Measurements from ENCODE around the gene C19orf12. TPM values are rescaled to one million over a fixed set of nuclear protein-coding genes. Genes with fewer than 3 reads are reported as not detected.

C19orf12 gene
- total RNA-seq, 1 donor from 2014 or later: 48.6 TPM

DNA sequence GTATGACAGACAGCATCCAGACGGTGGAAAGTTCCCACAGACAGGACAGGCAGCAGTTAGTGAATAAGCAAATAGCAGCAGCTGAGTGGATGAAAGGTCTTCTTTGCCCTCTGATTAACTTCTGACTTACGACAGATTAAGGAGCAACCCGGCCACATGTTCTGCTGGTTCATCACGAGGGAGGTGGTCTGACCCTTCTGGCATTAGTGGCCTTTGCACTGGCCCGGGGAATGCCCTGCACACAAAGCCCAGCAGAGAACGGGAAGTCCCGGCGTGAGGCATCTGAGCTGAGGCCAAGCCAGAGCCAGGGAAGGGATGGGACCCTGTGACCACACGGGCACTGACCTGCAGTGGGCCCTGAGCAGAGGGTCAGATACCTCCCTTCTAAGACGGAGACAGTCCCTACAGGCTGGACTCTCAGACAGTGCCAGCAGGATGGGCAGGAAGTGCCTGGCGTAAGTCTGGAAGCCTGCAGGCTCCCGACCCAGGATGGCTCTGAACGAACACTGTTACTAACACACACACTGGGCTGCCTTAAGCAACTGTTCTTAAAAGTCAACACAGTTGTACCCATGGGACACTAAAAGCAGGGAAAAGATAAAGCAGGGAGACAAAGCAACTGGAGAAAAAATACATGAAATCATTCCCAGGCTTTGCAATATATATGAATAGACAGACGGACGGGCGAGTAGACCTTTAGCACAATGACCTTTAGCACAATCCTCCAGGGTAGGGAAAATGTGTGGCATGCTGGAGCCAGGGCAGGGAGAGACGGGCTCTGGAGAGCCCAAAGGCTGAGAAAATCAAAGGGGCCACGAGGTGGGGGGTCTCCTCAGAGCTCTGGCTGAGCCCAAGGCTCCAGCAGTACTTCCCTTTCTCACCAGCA lies 6.3 kb downstream of the C19orf12 start:
- intact Hi-C loops (cut with micrococcal nuclease): no loop called here
- Histone ChIP-seq H3K9me3 (replicated peaks) (no peaks in the 10 kb centered on the region), H3K4me3 (peak overlapping the region; percentile 43), H3K27ac (replicated peaks) (peak overlapping the region; percentile 88), H3K36me3 (peaks cover 29% of the 10 kb centered on the region), H3K27me3 (ENCODE audit: low read depth) (no peaks in the 10 kb centered on the region), H3K4me1 (peaks cover 76% of the 10 kb centered on the region)
- DNase-seq: peak; percentile 49
- TF ChIP-seq, protein P1, sequence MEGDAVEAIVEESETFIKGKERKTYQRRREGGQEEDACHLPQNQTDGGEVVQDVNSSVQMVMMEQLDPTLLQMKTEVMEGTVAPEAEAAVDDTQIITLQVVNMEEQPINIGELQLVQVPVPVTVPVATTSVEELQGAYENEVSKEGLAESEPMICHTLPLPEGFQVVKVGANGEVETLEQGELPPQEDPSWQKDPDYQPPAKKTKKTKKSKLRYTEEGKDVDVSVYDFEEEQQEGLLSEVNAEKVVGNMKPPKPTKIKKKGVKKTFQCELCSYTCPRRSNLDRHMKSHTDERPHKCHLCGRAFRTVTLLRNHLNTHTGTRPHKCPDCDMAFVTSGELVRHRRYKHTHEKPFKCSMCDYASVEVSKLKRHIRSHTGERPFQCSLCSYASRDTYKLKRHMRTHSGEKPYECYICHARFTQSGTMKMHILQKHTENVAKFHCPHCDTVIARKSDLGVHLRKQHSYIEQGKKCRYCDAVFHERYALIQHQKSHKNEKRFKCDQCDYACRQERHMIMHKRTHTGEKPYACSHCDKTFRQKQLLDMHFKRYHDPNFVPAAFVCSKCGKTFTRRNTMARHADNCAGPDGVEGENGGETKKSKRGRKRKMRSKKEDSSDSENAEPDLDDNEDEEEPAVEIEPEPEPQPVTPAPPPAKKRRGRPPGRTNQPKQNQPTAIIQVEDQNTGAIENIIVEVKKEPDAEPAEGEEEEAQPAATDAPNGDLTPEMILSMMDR (IDR thresholded peaks at IDR 0.05; ENCODE audit: borderline replicate concordance): no peak

DNA sequence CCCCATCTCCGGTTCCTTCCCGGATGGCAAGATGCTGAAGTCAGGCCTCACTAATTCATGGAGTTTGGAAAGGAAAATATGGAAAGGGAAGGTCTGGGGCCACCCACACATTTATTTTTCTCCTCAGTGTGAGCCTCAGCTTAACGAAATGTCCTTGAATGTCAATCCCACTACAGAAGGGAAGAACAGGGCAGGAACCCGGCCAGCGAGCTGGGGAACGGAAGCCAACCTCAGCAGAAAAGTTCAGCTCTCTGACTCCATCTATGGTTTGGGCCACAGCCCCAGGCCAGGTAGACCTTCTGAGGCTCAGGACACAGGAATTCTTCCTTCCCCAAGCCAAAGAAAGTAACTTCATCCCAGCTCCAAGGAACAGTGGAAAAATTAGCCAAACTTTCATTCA lies 8.4 kb downstream of the C19orf12 start:
- TF ChIP-seq, protein P1 (IDR thresholded peaks at IDR 0.05; ENCODE audit: borderline replicate concordance): no peak
- Histone ChIP-seq H3K4me3 (no peak overlapping the region), H3K27ac (replicated peaks) (peak overlapping the region; percentile 88), H3K27me3 (ENCODE audit: low read depth) (no peaks in the 10 kb centered on the region), H3K9me3 (replicated peaks) (no peaks in the 10 kb centered on the region), H3K36me3 (peaks cover 42% of the 10 kb centered on the region), H3K4me1 (peaks cover 54% of the 10 kb centered on the region)
- DNase-seq: no peak
- intact Hi-C loops (cut with micrococcal nuclease): no loop called here

DNA sequence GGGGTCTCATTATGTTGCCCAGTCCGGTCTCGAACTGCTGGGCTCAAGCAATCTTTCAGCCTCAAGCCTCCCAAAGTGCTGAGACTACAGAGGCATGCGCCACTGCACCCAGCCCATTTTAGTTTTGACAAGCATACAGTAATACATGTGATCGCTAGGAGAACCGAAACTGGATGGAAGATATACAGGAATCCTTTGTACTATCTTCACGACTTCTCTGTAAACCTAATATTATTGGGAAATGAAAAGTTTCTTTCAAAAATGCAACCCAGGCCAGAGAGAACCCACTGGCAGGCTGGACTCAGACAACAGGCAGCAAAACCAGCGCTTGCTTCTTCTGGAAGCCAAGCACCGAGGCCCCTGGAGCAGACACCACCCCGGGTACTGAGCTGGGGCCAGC lies 9.4 kb downstream of the C19orf12 start:
- no peaks in the 10 kb centered on the region for H3K9me3 ChIP-seq (replicated peaks)
- intact Hi-C loops (cut with micrococcal nuclease): no loop called here
- H3K36me3 ChIP-seq: peaks cover 49% of the 10 kb centered on the region

GRCh38 chr19:29704562-29705558 lies 10.2 kb downstream of the C19orf12 start:
- H3K27ac ChIP-seq (replicated peaks): no peak overlapping the region
- H3K4me1 ChIP-seq: peaks cover 41% of the 10 kb centered on the region
- no peaks in the 10 kb centered on the region for H3K27me3 ChIP-seq (ENCODE audit: low read depth)
- H3K36me3 ChIP-seq: peaks cover 49% of the 10 kb centered on the region
- H3K9me3 ChIP-seq (replicated peaks): no peaks in the 10 kb centered on the region
- intact Hi-C loops (cut with micrococcal nuclease): no loop called here
- DNase-seq: no peak
- no peak overlapping the region for H3K4me3 ChIP-seq
- TF ChIP-seq, protein P1 (IDR thresholded peaks at IDR 0.05; ENCODE audit: borderline replicate concordance): no peak

More for the DNA sequence above, 9.4 kb downstream of the C19orf12 start:
- H3K4me3 ChIP-seq: no peak overlapping the region
- H3K27ac ChIP-seq (replicated peaks): no peak overlapping the region
- TF ChIP-seq, protein P1 (IDR thresholded peaks at IDR 0.05; ENCODE audit: borderline replicate concordance): no peak
- no peaks in the 10 kb centered on the region for H3K27me3 ChIP-seq (ENCODE audit: low read depth)
- DNase-seq: no peak
- peaks cover 49% of the 10 kb centered on the region for H3K4me1 ChIP-seq

DNA sequence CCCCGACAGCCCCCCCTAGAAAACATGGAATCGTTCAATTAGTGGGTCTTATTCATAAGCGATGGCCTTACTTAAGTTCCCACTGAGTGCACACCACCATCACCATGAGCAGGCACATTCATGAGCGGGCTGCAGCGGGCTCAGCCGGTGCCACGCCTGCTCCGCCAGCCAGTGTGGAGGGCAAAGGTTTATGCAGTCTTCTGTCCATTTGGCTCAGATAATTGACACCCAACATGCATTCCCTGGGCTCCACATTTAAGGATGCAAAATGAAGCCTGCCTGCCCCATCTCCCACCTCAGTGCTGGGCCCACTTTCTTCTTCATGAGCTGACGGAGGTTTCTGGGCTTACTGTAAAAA lies 12.1 kb downstream of the C19orf12 start:
- H3K9me3 ChIP-seq (replicated peaks): no peaks in the 10 kb centered on the region

More for the DNA sequence above, 12.1 kb downstream of the C19orf12 start:
- intact Hi-C loops (cut with micrococcal nuclease): no loop called here
- H3K27me3 ChIP-seq (ENCODE audit: low read depth): no peaks in the 10 kb centered on the region
- TF ChIP-seq, protein P1 (IDR thresholded peaks at IDR 0.05; ENCODE audit: borderline replicate concordance): no peak
- DNase-seq: no peak
- H3K4me1 ChIP-seq: peaks cover 22% of the 10 kb centered on the region
- peaks cover 49% of the 10 kb centered on the region for H3K36me3 ChIP-seq
- H3K27ac ChIP-seq (replicated peaks): no peak overlapping the region
- H3K4me3 ChIP-seq: no peak overlapping the region
